HG02678 (cell line): ENCODE results near the gene UNC80.
"Not testable (repeated sequence)": the region's sequence is repeated elsewhere in the genome, so short reads cannot be mapped to it uniquely, and the experiment has no call there.

ENCODE experiments used
- ATAC-seq: cut with Tn5 transposase; IDR thresholded peaks from one replicate; pipeline ENCODE4 v1.9.1; 2021; ENCODE audit warnings: mild to moderate bottlenecking, moderate library complexity; ENCODE audit not compliant: unreplicated experiment

Gene UNC80, protein sequence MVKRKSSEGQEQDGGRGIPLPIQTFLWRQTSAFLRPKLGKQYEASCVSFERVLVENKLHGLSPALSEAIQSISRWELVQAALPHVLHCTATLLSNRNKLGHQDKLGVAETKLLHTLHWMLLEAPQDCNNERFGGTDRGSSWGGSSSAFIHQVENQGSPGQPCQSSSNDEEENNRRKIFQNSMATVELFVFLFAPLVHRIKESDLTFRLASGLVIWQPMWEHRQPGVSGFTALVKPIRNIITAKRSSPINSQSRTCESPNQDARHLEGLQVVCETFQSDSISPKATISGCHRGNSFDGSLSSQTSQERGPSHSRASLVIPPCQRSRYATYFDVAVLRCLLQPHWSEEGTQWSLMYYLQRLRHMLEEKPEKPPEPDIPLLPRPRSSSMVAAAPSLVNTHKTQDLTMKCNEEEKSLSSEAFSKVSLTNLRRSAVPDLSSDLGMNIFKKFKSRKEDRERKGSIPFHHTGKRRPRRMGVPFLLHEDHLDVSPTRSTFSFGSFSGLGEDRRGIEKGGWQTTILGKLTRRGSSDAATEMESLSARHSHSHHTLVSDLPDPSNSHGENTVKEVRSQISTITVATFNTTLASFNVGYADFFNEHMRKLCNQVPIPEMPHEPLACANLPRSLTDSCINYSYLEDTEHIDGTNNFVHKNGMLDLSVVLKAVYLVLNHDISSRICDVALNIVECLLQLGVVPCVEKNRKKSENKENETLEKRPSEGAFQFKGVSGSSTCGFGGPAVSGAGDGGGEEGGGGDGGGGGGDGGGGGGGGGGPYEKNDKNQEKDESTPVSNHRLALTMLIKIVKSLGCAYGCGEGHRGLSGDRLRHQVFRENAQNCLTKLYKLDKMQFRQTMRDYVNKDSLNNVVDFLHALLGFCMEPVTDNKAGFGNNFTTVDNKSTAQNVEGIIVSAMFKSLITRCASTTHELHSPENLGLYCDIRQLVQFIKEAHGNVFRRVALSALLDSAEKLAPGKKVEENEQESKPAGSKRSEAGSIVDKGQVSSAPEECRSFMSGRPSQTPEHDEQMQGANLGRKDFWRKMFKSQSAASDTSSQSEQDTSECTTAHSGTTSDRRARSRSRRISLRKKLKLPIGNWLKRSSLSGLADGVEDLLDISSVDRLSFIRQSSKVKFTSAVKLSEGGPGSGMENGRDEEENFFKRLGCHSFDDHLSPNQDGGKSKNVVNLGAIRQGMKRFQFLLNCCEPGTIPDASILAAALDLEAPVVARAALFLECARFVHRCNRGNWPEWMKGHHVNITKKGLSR (N-terminal part only)

DNA sequence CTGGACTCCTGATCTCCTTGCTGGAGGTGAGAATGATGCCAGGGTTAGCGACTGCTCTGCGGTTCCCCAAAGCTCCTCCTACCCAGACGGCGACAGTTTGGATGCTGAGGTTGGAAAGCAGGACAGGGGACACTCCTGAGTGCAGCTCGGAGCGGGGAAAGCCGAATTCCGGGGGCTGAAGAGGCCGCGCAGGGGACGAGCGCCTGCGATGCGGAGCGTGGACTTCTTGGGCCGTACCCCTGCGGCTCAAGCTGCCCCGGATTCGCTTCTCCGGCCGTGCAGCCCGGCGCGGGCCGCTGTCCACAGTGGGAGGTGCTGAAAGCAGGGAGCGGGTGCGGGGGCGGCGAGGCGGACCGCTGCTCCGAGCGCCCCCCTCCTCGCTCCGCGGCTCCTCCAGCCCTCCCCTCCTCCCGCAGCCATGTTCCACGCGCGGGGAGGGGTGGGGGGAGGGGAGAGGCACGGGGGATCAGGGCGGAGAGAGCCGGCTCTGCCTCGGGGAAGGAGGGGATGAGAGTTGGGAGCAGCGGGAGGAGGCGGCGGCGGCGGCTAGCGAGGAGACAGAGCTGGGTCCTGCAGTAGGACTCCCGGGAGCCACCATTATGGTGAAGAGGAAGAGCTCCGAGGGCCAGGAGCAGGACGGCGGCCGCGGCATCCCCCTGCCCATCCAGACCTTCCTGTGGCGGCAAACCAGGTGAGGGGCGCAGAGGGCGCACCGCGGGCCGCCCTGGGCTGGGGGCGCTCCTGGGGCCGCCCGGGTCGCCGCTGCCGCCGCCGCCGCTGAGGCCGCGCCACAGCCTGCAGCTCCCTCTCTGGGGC, at the start of gene UNC80:
UNC80 (plus strand) TSS at position 359 of the 816 bp plus-strand sequence; CDS start at position 600, 241 bp downstream.
- peak; percentile 66 for ATAC-seq

DNA sequence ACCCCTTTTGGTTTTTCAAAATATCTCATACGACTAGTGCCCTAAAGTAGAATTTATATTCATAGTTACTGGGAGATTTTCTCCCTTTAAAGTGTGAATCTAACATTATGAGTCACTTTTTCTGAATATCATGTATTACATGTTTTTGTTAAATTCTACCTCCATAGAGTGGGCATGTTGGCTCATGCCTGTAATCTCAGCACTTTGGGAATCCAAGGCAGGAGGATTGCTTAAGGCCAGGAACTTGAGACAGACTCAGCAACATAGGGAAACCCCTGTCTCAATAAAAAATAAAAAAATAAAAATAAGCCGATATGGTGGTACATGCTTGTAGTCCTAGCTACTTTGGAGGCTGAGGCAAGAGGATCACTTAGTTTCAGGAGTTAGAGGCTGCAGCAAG, 45.3 kb upstream of the UNC80 start:
- no peak for ATAC-seq

DNA sequence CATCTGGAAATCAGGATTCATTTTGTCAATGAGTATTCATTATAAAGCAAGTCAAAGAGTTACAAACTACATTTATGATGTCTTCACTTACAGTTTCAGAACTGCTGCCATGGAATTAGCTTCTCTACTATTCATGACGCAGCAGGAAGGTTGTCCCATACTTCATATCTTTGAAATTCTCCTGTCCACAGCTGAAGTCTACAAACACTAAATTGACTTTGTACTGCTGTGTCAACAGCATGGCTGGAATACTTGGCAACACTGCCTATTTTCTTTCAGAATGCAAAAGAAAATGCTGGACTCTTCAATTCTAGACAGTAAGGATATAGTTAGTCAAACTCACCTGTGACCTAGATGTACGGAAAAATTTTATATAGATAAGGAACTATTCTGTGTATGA, 44.6 kb upstream of the UNC80 start:
- no peak for ATAC-seq

DNA sequence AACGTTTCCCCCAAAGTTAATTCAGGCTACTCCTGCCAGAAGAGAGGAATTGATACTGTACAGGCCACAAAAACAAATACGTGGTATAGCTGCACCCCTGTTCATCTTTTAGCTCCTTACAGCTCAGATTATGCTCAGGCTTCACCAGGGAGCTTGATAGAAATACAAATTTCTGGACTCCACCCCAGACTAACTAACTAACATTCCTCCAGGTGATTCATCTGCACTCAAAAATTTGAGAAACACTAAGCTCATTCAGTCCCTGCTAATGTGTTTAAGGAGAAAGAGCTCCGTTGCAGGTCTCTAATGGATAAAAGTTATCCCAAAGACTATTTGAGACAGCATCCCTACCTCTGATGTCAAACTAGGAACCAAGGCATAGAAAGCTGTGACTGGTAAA, 36.8 kb upstream of the UNC80 start:
- no peak for ATAC-seq

DNA sequence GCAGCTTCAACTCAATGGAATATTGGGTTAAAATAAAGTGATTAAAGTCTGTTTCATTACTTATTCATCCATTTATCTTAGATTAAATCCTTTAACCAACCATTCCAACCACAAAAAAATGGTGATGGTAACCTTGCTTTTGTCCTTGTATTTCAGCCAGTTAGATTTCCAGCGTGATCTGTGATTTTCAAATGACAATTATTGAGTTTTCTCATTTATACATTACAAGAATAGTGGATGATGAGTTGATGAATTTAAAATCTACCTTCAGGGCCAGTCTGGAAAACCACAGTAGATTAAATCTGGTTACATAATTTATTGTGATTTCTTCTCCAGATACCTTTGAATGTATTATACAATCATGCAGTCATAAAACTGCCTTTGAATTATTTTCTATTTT, 29.7 kb upstream of the UNC80 start:
- ATAC-seq, result no peak

DNA sequence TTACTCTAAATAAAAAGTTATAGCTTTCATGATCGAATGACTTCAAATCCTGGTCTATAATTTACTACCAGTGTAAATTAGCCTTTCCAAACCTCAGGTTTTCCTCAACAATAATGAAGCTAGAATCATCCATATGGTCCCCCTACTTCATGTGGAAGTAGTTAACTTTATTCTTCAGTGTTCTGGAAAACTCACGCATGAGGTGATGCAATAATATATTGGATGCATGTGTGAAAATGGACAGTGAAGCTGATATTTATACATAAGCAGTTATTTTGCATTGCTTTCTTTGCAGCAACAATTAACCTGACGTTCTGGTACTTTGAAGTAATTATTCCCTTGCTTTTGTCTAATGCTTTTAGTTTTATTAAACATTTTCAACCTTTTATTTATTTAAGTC, 18.6 kb upstream of the UNC80 start:
- no peak for ATAC-seq

DNA sequence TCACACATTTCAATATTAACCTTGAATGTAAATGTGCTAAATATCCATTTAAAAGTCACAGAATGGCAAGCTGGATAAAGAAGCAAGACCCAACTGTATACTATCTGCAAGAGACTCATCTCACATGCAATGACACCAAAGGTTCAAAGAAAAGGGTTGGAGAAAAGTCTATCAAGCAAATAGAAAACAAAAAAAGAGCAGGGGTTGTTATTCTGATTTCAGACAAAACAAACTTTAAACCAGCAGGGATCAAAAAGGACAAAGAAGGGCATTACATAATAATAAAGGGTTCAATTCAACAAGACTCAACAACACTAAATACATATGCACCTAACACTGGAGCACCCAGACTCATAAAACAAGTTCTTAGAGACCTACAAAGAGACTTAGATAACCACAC, 14.5 kb upstream of the UNC80 start:
- no peak for ATAC-seq

DNA sequence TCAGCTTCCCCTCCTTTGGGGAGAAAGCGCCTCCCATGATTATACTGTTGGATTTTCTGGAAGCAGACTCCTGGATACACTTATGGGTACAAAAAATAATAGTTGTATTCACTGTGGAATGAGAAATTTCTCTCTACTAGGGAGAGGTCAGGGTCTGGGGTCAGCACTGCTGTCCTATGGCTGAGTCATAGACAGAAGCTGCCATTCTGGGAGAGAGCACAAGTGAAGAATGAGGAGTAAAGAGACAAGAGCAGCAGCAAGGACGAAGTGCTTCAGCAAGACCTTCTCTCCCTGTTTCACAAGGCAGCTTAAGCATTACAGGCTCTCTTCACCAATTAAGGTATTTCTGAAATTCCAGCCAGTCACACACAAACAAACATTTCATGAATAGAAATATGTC, 10.1 kb upstream of the UNC80 start:
- no peak for ATAC-seq

DNA sequence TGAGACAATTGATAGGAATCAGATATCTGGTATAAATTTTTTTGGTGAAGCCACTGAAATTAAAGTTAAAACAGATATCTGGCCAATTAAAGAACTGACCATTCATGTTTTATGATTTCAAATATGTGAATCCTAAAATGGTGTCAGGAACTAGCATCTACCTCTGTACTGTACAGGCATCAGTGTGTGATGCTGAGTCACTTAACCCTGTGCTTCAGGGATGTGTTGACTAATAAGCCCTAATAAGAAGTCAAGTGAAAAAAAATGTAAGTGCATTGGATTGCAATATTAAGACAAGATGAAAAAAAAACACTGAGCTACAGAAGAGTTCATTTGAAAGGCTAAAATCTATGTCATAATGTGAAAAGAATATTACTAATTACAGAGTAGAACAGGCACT, 9.1 kb upstream of the UNC80 start:
- no peak for ATAC-seq

DNA sequence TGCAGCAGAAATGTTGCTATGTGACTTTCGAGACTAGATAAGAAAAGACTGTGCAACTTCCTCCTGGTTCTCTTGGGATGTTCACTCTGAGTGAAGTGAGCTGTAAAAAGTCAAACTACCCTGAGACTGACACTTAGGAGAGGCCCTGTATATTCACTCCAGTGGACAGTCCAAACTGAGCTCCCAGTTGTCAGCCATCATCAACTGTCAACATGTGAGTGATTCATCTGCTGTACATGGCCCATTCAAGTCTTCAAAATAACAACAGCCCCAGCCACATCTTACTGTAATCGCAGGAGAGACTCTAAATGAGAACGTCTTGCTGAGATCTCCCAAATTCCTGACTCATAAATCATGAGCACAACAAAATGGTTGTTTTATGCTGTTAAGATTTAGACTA, 8.5 kb upstream of the UNC80 start:
- no peak for ATAC-seq

DNA sequence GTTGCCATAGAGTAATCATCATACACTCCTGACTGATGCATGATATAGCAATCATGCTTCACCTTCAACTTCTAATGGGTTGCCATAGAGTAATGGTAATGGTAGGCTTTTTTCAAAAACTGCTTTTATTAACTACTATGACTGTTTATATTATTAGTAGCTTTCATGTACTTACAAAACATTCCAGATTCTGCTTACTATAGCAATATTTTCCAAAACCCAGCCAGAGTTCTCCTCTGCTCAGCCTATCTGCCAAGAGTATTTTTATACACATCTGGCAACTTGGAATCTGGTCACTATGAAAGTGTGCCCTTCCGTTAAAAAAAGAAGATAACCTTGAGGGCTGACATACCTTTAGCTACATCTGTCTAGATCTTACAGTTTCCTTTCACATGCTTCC, 5.0 kb upstream of the UNC80 start:
- no peak for ATAC-seq

DNA sequence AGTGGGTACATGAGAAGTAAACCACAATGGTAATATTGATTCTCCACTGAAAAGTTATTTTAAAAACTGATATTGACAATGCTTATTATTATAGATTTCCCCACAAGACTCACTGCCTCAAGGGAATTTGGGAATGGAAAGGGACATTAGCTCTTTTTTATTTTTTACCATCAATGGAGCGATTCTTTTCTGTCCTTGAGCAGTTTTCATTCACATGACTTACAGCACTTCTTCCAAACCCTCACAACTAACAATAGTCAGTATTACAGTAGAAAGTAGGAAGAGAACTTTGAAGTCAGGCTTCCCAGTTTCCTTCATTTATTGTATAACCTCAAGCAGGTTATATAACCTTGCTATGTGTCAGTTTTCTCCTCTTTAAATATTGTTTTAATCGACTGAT, 4.3 kb upstream of the UNC80 start:
- no peak for ATAC-seq

DNA sequence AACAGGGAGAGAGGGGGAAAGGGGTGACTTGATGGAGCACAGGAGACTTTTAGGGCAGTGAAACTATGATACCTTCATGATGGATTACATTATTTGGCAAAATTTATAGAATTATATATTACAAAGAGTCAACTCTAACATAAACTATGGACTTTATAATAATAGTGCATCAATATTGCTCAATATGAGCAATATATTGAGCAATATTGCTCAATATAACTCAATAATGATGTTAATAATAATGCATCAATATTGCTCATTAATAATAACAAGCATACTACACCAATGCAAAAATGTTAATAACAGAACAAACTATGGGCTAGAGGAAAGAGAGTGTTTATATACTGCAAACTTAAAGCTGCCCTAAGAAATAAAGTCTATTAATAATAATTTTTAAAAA, 3.1 kb upstream of the UNC80 start:
- ATAC-seq, result no peak

DNA sequence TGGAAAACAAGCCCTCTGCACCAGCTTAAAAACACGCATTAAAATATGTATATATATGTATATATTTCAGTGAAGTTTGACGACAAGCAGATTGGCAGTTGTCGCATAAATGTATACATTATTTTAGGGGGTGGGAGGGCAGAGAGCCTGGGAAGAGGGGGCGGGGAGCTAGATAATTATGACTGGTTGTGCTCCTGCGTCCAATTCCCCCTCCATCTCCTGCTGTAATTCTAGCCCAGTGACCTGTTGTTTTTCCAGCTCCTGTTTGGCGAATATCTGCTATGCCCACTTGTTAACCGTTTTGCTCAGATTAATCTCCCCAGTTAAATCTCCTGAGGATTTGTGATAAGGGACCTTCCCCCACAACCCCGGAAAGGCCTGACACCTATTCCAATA, 656 bp downstream of the UNC80 start:
- no peak for ATAC-seq

DNA sequence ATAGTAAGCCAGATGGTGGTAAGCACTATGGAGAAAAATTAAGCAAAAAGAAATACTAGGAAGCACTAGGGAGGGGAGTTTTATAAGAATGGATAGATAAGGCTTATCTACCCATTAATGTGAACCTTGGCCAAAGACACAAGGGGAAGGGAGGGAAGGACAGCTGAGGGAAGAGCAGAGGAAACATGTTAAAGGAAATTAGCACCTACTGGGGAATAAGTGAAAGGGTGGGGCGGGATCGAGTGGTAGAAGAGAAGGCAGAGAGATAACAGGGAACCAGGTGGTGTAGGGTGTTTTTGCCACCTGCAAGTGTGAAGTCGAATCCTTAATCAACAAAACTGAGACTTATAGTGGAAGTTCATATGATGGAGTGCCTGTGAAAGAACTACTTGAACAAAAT, 1.7 kb downstream of the UNC80 start:
- no peak for ATAC-seq

DNA sequence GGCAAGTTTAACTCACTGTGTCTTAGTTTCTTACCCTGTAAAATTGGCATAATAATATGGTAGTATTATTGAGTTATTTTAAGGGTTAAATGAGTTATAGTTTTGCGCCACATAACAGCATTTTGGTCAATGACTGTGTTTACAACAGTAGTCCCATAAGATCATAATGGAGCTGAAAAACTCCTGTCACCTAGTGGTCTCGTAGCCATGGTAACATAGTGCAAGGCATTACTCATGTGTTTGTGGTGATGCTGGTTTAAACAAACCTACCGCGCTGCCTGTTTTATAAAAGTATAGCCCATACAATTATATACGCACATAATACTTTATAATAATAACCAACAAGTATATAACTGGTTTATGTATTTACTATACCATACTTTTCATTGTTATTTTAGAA, 15.8 kb downstream of the UNC80 start:
- ATAC-seq, result no peak

DNA sequence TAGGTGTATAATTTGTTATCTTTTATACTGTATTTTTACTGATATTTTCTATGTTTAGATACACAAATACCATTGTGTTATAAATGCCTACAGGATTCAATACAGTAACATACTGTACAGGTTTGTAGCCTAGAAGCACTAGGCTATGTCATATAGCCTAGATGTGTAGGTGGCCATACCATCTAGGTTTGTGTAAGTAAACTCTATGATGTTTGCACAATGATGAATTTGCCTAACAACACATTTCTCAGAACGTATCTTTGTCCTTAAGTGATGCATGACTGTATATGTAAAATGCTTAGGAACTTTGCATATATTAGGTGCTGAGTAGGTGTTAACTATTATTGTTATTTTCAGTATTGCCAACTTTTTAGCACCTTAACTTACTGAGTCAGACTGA, 17.3 kb downstream of the UNC80 start:
- no peak for ATAC-seq

DNA sequence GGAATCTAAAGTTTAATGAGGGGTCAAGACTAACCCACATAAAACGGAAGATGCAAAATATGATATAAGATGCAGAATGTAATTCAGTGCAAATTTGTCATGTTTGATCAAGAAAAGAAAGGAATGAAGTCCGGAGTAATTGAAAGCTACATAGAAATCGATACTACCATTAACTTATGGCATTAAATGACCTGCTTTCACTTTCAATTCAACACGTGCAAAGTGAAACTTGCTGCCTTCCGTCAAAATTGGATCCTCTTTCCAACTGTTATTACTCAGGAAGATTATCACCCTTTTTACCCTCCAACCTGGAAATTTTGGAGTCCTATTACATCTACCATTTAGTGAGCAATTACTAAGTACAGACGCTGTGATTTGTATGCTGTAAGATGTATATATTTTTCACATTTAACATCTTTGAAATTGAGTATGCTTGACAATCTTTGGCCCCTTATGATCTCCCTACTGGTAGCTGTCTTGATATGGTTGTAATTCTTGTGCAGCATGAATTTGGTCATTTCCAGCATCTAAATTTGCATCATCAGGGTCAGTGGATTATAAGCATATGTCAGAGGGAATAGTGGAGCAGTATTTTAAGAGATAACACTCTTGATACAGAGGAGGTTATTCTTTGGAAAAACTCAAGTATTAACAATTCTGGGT, 18.6 kb downstream of the UNC80 start:
- peak; percentile 68 for ATAC-seq

DNA sequence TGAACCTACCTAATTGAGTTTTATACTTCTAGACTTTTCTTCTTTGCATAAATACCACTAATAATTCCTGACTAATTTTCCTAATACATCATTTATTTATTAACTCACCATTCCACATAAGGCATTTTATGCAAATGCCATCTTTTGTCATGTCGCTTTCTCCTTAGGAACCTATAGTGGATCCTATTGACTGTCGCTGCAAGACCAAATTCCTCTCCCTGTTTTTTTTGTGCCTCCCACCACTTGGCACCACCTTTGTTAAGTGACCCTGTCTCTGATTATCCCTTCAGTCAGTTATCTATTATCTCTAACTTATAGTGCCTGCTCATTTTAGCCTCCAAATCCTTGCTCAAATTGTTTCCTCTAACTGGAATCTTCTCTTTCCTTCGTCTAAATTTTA, 19.5 kb downstream of the UNC80 start:
- ATAC-seq, result no peak

DNA sequence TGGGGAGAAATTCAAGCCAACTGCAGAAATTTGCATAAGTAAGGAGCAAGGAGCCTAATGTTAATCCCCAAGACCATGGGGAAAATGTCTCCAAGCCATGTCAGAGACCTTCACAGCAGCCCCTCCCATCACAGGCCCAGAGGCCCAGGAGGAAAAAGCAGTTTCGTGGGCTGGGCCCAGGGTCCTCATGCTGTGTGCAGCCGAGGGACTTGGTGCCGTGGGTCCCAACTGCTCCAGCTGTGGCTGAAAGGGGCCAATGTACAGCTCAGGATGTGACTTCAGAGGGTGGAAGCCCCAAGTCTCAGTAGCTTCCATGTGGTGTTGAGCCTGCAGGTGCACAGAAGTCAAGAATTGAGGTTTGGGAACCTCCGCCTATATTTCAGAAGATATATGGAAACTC, 23.8 kb downstream of the UNC80 start:
- ATAC-seq, result not testable (repeated sequence)
